Measurements from ENCODE around the gene NDUFAB1. TPM values are rescaled to one million over a fixed set of nuclear protein-coding genes. Genes with fewer than 3 reads are reported as not detected.
"Not testable (repeated sequence)": the region's sequence is repeated elsewhere in the genome, so short reads cannot be mapped to it uniquely, and the experiment has no call there.

Gene NDUFAB1
- 122 TPM for total RNA-seq (ENCODE audit: insufficient read depth, low replicate concordance)

DNA sequence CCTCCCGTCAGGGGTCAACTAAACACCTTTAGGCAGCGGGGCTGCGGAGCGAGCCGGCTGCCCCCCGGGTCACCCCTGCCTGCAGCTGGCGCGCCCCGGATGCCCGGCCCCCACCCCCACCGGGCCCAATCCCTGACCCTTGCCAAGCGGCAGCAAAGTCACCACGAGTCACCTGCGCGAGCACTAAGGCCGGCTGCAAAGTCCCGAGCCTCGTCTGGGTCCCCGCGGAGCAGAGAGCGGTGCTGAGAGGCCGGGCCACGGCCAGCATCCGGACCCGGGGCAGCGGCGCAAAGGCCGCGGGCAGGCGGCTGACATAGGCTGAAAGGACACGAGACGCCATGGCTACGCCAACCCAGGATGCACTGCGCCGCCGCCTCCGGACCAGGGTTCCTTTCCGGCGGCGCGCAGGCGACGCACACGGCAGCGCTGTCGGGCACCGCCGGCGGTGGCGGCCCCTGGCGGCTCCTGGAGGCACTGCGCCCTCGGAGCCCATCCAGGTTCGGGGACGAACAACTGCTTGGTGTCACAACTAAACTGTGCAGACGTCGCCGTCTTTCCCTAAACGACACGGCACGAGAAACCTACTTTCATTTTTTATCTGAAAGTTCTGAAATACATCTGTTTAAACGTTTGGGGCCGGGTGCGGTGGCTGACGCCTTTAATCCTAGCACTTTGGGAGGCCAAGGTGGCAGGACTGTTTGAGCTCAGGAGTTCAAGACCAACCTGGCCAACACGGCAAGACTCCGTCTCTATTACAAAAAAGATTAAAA lies at the start of gene NDUFAB1:
TSS of gene NDUFAB1 (minus strand) at position 366 of the 770 bp plus-strand sequence. CDS start at position 340, 26 bp downstream.
- DNase-seq (ENCODE audit: low spot score), result peak; percentile 92

DNA sequence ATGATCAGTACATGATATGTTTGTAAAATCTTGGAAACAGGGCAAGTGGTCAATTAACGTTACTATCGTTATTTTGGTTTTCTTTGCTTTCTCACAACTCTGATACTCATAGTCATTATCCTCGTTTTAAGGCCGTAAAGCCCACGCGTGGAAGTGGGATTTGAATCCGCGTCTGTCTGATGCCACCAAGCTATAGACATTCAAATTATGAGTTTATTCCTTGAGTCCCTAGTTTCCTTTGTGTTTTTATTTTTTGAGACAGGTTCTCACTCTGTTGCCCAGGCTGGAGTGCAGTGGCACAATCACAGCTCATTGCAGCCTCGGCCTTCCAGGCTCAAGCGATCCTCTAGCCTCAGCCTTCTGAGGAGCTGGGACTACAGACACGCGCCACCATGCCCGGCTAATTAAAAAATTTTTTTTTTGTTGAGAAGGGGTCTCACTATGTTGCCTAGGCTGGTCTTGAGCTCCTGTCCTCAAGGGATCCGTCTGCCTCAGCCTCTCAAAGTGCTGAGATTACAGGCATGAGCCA lies 46.2 kb upstream of the NDUFAB1 start:
- no peak for DNase-seq (ENCODE audit: low spot score)

DNA sequence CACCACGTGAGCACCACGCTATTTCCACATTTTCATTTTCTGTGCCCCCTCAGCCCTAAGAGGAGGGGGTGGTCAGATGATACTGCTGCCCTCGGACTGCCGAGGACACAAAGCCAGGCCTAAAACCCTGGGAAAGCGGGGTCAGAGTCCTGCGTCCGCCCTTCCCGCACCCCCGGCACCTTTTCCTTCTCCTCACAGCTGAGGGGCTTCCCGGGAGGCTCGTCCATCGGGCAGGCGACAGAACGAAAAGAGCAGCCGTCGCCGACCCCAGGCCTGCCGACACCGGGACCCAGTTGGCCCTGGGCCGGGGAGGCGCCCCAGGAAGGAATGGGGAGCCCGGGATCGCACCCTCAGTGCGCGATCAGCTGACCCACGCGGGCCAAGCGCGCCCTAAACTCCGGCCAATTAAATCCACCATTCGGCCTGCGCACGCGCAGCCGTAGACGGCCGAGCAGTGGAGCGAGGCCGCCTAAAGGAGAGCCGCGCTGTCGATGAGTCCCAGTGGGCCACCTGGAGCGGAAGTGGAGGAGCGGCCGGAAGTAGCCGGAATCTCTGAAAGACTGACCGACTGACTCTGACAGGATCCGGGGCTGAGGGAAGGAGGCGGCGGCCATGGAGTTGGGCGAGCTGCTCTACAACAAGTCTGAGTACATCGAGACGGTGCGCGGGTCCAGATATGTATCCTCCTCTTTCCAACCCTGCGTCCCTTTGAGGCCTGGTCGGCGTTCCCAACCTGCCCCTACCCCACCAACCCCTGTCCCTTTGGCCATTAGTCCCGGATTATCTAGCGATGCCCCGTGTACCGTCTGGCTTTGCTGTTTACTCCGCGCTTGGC lies 45.0 kb upstream of the NDUFAB1 start, which contains the start of the genes DCTN5 and PALB2:
TSS of gene DCTN5 (plus strand) at position 536 of the 835 bp plus-strand sequence. CDS start at position 613, 77 bp downstream.
TSS of gene PALB2 (minus strand) at position 380 of the 835 bp plus-strand sequence. CDS start at position 227, 153 bp downstream.
- DNase-seq (ENCODE audit: low spot score), result peak; percentile 97

DNA sequence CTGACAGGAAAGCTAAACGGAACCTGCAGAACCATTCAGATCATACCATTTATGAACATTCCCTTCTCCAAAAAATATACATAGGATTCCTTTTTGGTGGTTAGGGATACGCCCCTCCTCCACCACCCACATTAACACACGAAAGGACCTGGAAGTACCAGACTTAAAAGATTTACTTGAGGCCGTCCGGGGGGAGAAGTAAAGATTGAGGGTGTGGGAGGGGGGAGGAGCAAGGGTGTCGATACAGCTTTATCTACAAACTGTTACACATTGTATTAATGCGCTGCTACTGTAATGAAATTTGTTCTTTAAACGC lies 44.5 kb upstream of the NDUFAB1 start:
- DNase-seq (ENCODE audit: low spot score), result no peak

DNA sequence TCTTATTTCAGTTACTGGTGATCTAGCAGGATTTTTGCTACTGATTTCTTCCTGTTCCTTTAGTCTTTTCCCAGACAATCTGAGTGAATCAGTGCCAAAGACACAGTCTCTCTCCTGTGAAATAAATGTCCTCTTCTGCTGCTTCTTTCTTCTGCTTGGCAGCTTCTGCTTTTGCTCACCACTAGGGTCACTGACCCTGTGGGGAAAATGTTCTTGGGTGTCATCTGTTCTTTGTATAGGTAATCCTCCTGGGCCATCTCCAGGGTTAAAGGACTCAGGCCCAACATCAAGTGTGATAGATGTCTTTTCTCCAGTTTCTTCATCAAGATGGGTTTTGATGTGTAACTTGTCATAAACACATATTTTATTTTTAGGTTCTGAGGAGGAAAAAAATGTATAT lies 39.8 kb upstream of the NDUFAB1 start:
- no peak for DNase-seq (ENCODE audit: low spot score)

DNA sequence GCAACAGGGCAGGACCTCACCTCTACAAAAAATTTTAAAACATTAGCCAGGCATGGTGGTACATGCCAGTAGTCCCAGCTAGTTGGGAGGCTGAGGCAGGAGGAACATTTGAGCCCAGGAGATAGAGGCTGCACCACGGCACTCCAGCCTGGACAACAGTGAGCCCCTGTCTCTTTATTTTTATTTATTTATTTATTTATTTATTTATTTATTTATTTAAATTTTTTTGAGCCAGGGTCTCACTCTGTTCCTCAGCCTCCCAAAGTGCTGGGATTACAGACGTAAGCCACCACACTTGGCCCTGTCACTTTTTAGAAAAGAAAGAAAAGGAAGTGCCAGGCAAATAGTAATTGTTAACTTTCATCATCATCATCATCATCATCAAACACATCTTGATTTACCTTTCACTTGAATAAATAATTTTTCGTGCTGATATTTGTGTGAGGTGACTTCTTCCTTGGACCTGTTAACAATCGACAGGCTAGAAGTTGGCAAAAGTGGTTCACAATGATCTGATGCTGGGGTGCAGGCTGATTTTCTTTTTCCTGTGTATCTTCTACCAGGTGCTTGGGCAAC lies 38.4 kb upstream of the NDUFAB1 start:
- DNase-seq (ENCODE audit: low spot score), result no peak

DNA sequence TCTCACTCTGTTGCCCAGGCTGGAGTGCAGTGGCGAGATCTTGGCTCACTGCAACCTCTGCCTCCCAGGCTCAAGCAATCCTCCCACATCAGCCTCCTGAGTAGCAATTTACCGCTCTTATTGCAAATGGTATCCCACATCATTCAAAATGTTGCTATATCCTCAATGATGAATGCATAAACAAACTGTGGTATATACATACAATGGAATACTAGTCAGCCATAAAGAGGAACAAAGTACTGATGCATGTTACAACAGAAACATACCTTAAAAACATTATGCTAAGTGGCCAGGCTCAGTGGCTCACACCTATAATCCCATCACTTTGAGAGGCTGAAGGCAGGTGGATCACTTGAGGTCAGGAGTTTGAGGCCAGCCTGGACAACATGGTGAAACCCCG lies 35.8 kb upstream of the NDUFAB1 start:
- not testable (repeated sequence) for DNase-seq (ENCODE audit: low spot score)

DNA sequence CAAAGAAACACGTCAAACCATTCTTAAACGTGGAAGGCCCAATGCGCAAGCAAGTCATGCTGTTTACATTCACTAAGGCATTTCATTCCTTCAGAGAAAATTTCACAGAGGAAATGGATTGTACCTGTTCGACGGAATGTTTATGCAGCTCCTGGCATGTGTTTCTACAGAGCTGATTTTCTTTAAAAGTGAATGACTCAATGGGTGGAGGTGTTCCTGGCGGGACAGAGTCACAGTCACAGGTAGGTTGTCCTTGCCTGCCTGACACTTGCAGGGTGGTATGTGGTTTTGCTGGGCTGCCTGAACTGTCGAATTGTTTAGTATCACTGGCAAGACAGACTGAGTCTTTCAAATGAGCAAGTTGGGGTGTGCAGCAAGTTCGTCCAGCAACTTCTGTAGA lies 33.4 kb upstream of the NDUFAB1 start:
- no peak for DNase-seq (ENCODE audit: low spot score)

DNA sequence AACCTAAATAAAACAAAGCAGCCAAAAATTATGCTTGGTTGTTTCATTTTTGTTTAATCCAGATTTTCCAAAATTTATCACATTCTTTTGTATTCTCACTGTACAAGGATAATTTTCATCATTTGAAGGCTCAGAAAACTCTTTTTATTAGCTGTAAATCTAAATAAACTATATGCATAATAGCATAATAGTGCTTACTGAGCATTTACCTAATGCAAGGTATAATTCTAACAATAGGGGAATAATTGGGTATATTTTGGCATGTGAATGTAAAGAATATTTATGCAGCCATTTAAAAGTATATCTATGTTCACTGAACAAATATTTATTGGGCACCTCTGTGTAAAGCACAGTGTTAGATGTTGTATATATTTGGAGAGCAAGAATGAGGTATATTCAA lies 28.0 kb upstream of the NDUFAB1 start:
- DNase-seq (ENCODE audit: low spot score), result no peak

DNA sequence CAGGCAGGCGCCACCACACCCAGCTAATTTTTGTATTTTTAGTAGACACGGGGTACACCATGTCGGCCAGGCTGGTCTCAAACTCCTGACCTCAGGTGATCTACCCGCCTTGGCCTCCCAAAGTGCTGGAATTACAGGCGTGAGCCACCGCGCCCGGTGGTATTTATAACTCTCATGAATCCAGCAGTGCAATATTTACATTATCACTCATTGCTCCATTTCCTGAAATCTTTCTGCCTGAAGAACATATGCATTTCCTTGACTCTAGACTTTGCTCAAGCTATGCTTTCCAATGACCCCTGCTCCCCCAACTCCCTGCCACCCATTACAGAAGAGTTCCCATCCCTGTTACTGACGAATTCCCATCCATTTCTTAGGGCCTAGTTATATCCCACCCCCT lies 19.7 kb upstream of the NDUFAB1 start:
- no peak for DNase-seq (ENCODE audit: low spot score)

DNA sequence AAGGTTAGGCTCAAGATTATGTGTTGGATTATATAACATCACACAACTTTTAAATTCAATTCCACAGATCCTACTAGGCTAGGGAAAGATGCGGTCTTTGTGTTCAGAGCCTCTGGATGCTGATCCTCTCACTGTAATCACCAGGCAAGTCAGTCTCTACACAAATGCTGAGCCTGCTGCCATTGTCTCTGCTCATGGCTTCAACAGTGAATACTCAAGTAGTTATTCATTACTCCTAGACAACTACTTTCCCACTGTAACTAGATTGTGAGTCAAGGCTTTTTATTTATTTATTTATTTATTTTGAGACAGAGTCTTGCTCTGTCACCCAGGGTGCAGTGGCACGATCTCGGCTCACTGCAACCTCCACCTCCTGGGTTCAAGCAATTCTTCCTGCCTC lies 15.8 kb upstream of the NDUFAB1 start:
- no peak for DNase-seq (ENCODE audit: low spot score)

DNA sequence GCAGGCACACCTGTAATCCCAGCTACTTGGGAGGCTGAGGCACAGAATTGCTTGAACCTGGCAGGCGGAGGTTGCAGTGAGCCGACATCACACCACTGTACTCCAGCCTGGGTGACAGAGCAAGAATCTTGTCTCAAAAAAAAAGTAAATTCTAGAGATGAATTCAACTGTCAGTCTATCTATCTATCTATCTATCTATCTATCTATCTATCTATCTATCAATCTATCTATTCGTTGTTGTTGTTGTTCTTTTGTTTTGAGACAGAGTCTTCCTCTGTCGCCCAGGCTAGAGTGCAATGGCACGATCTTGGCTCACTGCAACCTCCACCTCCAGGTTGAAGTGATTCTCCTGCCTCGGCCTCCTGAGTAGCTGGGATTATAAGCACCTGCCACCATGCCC lies 14.8 kb upstream of the NDUFAB1 start:
- not testable (repeated sequence) for DNase-seq (ENCODE audit: low spot score)

DNA sequence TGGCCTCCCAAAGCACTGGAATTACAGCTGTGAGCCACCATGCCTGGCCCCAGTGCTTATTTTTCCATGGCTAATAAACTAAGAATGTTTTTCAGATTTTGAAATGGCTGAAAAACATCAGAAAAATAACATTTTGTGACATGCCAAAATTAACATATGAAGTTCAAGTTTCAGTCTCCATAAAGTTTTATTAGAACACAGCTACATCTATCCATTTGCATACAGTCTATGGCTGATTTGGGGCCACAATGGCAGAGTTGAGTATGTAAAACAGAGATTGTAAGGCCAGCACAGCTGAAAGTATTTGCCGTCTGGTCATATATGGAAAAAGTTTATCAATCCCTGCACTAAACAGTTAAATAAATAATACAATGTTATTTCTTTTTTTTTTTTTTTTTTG lies 13.8 kb upstream of the NDUFAB1 start:
- DNase-seq (ENCODE audit: low spot score), result no peak

DNA sequence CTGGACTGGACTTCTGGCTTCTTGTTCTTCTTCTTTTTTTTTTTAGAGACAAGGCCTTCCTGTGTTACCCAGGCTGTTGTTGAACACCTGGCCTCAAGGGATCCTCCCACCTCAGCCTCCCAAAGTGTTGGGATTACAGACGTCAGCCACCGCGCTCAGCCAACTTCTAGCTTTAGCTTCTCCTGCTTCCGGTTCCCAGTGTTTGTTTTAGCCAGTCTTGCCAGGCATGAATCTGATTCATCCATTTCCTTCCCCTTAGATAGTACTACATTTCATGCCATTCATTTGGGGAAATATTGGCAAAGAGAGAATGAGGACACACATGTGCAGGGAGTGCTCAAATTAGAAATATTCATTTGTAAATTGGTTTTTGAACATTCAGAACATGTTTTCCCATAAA lies 12.1 kb upstream of the NDUFAB1 start:
- no peak for DNase-seq (ENCODE audit: low spot score)

DNA sequence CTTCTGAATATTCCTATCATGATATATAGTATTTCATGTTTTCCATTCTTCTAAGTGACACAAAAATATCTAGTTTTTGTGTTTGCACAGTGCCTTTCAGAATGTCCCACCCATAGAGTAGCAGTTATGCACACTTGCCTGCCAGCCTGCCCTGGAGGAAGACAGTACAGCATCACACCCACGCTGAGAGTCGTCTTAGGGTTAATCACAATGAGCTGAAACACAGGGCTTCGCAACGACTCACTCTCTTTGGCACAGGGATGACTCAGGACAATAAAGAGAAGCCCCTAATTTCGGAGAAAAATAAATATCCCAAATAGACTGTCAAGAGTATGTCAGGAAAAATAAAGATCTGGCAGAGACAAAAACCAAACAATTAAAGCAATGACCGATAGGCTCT lies 11.6 kb upstream of the NDUFAB1 start:
- DNase-seq (ENCODE audit: low spot score), result no peak

DNA sequence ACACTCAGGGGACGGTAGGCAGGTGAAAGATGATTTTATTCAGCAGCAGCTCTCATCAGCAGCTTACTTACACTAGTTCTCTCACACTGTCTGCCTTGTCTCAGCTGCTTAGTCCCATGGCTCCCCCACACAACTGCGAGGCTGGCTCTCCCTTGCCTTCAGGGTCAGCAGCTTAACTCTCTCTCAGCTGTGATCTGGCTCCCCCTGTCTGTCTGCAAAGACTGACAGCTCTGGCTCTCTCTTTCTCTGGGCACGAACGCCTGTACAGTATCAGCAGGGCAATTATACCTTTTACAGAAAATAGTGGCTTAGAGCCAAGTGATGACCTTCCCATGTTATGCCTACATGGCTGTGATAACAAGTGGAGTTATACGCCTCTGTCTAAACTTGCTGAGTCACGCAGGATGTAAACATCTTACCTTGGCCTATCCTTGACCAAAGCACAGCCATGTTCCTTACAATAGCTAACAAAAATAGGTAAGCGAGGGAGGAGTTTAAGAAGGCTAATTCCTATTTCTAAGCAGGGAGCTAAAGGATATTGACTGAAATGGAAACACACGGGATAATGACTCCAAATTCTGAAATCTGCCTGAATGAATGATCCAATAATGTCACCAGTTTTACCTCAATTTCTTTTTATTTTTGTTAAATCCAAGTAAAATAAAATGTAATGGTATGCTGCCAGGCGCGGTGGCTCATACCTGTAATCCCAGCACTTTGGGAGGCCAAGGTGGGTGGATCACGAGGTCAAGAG lies 1.1 kb upstream of the NDUFAB1 start:
- DNase-seq (ENCODE audit: low spot score), result peak; percentile 29

DNA sequence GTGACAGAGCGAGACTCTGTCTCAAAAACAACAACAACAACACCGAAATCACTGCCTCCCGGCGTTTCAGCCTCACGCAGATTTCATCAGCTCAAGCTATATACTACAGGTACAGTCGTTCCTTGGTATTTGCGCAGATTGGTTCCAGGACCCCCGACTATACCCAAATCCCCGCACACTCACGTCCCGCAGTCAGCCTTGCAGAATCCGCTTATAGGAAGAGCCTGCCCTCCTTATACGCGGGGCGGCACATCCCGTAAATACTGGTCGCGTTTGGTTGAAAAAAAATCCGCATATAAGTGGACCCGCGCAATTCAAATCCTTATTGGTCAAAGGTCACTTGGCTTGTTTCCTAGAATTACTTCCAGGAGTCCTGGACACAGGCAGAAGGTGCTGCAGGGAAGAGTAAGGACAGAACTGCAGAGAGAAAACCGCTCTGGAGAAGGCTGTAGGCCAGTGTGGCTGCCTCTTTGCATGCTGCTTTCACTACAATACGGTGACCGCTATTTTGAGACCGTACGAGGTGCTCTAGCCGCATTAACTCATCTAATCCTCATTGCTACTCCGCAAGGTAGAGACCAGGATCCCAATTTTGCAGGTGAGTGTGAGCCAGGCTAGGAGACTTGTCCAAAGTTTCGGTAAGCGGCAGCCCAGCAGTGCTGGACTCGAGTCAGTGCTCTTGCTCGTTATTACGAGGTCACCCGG lies 718 bp downstream of the NDUFAB1 start:
- no peak for DNase-seq (ENCODE audit: low spot score)

DNA sequence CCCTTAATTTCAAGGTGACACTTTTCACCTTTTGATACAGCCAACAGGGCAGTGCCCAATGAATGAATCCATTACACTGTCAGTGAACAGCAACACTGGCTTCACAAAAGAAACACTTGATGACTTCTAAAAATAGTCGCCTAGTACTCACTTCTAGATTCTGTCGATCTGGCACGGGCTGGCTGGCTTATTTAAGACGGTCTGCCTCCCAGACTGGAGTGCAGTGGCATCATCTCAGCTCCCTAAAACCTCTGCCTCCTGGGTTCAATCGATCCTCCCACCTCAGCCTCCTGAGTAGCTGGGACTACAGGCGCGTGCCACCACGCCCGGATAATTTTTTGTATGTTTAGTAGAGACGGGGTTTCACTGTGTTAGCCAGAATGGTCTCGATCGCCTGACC lies 1.9 kb downstream of the NDUFAB1 start:
- DNase-seq (ENCODE audit: low spot score), result no peak

DNA sequence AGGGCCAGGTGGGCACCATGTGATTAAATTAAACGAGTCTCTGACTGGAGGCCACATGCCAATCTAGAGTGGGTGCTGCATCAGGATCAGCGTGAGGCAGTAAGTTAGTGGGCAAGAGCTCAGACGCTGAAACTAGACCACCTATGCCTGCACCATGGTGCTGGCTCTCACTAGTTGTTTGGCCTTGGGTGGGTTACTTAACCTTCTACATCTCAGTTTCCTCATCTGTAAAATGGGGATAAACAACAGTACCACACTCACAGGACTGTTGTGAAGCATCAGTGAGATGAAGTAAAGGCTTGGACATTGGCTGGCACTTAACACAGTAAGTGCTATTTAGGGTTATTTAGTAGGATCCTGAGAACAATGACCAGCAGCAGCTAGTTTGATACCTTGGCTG lies 5.9 kb downstream of the NDUFAB1 start:
- no peak for DNase-seq (ENCODE audit: low spot score)

DNA sequence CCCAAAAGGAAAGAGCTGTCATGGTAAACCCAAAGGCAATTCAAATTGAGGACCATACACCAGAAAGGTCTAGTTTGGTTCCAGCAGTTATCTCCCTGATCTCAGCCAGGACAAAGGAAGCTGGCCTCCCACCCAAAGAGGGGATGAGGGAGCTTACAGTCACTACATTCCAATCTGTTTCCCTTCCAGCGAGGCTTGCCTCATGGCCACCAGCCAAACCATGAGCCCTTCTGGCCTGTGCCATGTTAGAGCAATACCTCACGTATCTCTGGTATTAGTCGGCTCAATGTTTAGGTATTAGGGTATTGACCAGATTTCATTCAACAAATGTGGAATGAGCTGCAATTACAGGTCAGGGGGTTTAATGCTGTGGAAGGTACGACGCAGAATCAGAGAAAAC lies 8.4 kb downstream of the NDUFAB1 start:
- peak; percentile 44 for DNase-seq (ENCODE audit: low spot score)

All from umbilical cord (tissue), 2 donors.